ENCODE results near the gene CDK5RAP3. TPM values are rescaled to one million over a fixed set of nuclear protein-coding genes. Genes with fewer than 3 reads are reported as not detected.

CDK5RAP3 gene
- polyA plus RNA-seq, 1 of the 3 experiments (the other 2 are of a cell fraction): 208 TPM

DNA sequence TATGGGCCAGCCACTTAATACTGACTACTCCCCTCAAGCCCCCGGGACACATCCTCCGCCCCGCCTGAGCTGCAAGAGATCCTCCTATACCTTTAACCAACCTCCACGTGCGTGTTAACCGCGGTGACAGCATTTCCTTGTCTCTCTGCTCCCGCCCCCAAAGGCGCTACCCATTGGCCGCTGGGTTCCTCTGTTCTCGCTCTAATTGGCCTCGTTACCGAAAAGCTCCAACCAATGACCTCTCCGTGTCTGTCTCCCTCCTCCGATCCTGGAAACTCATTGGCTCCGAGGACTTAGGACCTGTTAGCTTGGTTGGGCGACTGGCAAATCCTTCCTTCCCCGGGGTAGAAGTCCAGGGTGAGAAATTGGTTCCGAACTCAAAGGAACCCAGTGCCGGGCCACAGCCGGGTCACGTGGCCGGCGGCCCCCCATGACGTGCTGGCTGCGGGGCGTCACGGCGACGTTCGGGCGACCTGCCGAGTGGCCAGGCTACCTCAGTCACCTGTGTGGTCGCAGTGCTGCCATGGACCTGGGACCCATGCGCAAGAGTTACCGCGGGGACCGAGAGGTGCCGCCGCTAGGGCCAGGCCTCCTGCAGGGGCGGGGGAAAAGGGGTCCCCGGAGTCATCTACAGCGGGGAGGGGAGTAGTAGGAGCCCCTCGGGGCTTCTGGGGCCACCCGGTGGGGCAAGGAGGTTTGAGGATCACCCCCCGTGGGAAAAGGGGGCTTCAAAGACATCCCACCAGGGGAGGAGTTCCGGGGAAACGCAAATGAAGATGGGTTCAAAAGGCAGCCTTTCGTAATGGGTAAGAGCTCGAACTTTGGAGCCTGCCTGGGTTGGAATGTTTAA, 29.4 kb upstream of the CDK5RAP3 start, which contains the start of gene PNPO:
TSS of gene PNPO (plus strand) at position 326 of the 850 bp plus-strand sequence. CDS start at position 431, 105 bp downstream.
- 3% methylated on average over 40 of the region's 50 CpGs for WGBS (ENCODE audit: low lambda C conversion rate)
- POLR2A ChIA-PET: interaction anchor here (0.6 to 1.7 kb wide), 14 partner anchors 9 to 101 kb away, joined by 3 to 8 read pairs (median 4); partner anchors contain the start of genes CDK5RAP3, PRR15L, SCRN2 and SP2
- TF ChIP-seq RFX5 (IDR thresholded peaks at IDR 0.05; ENCODE audit: low read length): peak; percentile 93
- TF ChIP-seq TAF1 (IDR thresholded peaks at IDR 0.05; ENCODE audit: borderline replicate concordance, low read depth, low read length): 0 out of 2 replicates have a peak, but pooled peaks have one; percentile 24
- TF ChIP-seq FOXJ3 (CRISPR knock-in tag; IDR thresholded peaks at IDR 0.05): no peak
- peak; percentile 89 for TF ChIP-seq SIN3A (IDR thresholded peaks at IDR 0.05; ENCODE audit: borderline replicate concordance, low read depth, low read length)
- TF ChIP-seq NFIC (IDR thresholded peaks at IDR 0.05; ENCODE audit: borderline replicate concordance): no peak
- no peak for TF ChIP-seq RXRA (IDR thresholded peaks at IDR 0.05; ENCODE audit: borderline replicate concordance, low read depth)
- TF ChIP-seq MEF2A (IDR thresholded peaks at IDR 0.05; ENCODE audit: borderline replicate concordance, low read depth): no peak
- TF ChIP-seq TCF12 (IDR thresholded peaks at IDR 0.05): peak; percentile 16; the same call in 1 of the 2 replicates
- TF ChIP-seq EZH2phosphoT487 (IDR thresholded peaks at IDR 0.05; ENCODE audit: borderline replicate concordance, low read depth): no peak
- TF ChIP-seq CHD2 (IDR thresholded peaks at IDR 0.05; ENCODE audit: low read length, partially characterized antibody): peak; percentile 93
- no peak for TF ChIP-seq SMC3 (IDR thresholded peaks at IDR 0.05; ENCODE audit: low read depth, low read length)
- peak; percentile 18; the same call in 1 of the 2 replicates for TF ChIP-seq NRF1 (IDR thresholded peaks at IDR 0.05; ENCODE audit: low read depth, low read length)
- no peak for TF ChIP-seq GATA2 (CRISPR knock-in tag; IDR thresholded peaks at IDR 0.05)
- peak; percentile 63; the same call in 1 of the 2 replicates for TF ChIP-seq YY1 (IDR thresholded peaks at IDR 0.05; ENCODE audit: low read depth)
- TF ChIP-seq, protein P1, sequence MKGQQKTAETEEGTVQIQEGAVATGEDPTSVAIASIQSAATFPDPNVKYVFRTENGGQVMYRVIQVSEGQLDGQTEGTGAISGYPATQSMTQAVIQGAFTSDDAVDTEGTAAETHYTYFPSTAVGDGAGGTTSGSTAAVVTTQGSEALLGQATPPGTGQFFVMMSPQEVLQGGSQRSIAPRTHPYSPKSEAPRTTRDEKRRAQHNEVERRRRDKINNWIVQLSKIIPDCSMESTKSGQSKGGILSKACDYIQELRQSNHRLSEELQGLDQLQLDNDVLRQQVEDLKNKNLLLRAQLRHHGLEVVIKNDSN (IDR thresholded peaks at IDR 0.05; ENCODE audit: borderline replicate concordance, low read depth): peak; percentile 91
- peak; percentile 100 for TF ChIP-seq MXI1 (IDR thresholded peaks at IDR 0.05; ENCODE audit: low read depth, low read length)
- TF ChIP-seq, protein P2, sequence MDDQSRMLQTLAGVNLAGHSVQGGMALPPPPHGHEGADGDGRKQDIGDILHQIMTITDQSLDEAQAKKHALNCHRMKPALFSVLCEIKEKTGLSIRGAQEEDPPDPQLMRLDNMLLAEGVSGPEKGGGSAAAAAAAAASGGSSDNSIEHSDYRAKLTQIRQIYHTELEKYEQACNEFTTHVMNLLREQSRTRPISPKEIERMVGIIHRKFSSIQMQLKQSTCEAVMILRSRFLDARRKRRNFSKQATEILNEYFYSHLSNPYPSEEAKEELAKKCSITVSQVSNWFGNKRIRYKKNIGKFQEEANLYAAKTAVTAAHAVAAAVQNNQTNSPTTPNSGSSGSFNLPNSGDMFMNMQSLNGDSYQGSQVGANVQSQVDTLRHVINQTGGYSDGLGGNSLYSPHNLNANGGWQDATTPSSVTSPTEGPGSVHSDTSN (IDR thresholded peaks at IDR 0.05): peak; percentile 78
- peak; percentile 59; the same call in 1 of the 2 replicates for TF ChIP-seq POLR2AphosphoS5 (IDR thresholded peaks at IDR 0.05; ENCODE audit: low read depth, low read length)
- TF ChIP-seq, protein P3, sequence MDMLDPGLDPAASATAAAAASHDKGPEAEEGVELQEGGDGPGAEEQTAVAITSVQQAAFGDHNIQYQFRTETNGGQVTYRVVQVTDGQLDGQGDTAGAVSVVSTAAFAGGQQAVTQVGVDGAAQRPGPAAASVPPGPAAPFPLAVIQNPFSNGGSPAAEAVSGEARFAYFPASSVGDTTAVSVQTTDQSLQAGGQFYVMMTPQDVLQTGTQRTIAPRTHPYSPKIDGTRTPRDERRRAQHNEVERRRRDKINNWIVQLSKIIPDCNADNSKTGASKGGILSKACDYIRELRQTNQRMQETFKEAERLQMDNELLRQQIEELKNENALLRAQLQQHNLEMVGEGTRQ (IDR thresholded peaks at IDR 0.05; ENCODE audit: borderline replicate concordance, low read depth, low read length): peak; percentile 43
- peak; percentile 66 for TF ChIP-seq GABPA (IDR thresholded peaks at IDR 0.05; ENCODE audit: low read depth)
- peak; percentile 89 for TF ChIP-seq ELF1 (IDR thresholded peaks at IDR 0.05)
- TF ChIP-seq, protein P4, sequence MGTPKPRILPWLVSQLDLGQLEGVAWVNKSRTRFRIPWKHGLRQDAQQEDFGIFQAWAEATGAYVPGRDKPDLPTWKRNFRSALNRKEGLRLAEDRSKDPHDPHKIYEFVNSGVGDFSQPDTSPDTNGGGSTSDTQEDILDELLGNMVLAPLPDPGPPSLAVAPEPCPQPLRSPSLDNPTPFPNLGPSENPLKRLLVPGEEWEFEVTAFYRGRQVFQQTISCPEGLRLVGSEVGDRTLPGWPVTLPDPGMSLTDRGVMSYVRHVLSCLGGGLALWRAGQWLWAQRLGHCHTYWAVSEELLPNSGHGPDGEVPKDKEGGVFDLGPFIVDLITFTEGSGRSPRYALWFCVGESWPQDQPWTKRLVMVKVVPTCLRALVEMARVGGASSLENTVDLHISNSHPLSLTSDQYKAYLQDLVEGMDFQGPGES (IDR thresholded peaks at IDR 0.05; ENCODE audit: low read depth, low read length): peak; percentile 97
- no peak for TF ChIP-seq RCOR1 (IDR thresholded peaks at IDR 0.05; ENCODE audit: low read length)
- TF ChIP-seq, protein P5, sequence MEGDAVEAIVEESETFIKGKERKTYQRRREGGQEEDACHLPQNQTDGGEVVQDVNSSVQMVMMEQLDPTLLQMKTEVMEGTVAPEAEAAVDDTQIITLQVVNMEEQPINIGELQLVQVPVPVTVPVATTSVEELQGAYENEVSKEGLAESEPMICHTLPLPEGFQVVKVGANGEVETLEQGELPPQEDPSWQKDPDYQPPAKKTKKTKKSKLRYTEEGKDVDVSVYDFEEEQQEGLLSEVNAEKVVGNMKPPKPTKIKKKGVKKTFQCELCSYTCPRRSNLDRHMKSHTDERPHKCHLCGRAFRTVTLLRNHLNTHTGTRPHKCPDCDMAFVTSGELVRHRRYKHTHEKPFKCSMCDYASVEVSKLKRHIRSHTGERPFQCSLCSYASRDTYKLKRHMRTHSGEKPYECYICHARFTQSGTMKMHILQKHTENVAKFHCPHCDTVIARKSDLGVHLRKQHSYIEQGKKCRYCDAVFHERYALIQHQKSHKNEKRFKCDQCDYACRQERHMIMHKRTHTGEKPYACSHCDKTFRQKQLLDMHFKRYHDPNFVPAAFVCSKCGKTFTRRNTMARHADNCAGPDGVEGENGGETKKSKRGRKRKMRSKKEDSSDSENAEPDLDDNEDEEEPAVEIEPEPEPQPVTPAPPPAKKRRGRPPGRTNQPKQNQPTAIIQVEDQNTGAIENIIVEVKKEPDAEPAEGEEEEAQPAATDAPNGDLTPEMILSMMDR (IDR thresholded peaks at IDR 0.05): no peak; the same call in 1 of the 2 replicates
- no peak for TF ChIP-seq FOXM1 (IDR thresholded peaks at IDR 0.05; ENCODE audit: low read depth)
- no peak for TF ChIP-seq JUND (IDR thresholded peaks at IDR 0.05)
- no peak for TF ChIP-seq FOSL2 (IDR thresholded peaks at IDR 0.05; ENCODE audit: borderline replicate concordance, low read depth)

More for the DNA sequence above, 29.4 kb upstream of the CDK5RAP3 start, which contains the start of gene PNPO:
- DNase-seq: peak; percentile 98
- Histone ChIP-seq H3K27me3 (ENCODE audit: insufficient read depth) (no peaks in the 10 kb centered on the region), H3K9me2 (no peaks in the 10 kb centered on the region), H3K4me1 (ENCODE audit: control insufficient read depth in 1 of 2, insufficient read depth in 2 of 2, low read depth in 1 of 2, low read length in 1 of 2) (peaks cover 6 to 17% of the 10 kb centered on the region in 2 experiments; a peak in 3 of 4 replicates), H2AFZ (ENCODE audit: low read depth) (peak within 1 kb of the TSS; percentile 92), H4K20me1 (ENCODE audit: insufficient read depth) (no peaks in the 10 kb centered on the region), H3K9me3 (no peaks in the 10 kb centered on the region), H3K79me2 (ENCODE audit: insufficient read depth) (peaks cover 13% of the 10 kb centered on the region; the same call in 1 of the 2 replicates), H3K4me3 (ENCODE audit: low read depth in 2 of 2, low read length in 1 of 2) (peak within 1 kb of the TSS; percentile 76 to 78), H3K4me2 (peak within 1 kb of the TSS; percentile 91), H3K9ac (peak within 1 kb of the TSS; percentile 69), H3F3A (replicated peaks; ENCODE audit: insufficient read depth) (peaks cover 5% of the 10 kb centered on the region), H3K36me3 (replicated peaks in 1 of 2; ENCODE audit: control insufficient read depth in 1 of 2, insufficient read depth in 2 of 2, low read length in 1 of 2) (peaks cover 0 to 20% of the 10 kb centered on the region in 2 experiments), H3K27ac (ENCODE audit: low read depth in 2 of 2, low read length in 1 of 2) (peak within 1 kb of the TSS in 1 of 2 experiments; percentile 73; a peak in 3 of 4 replicates)
- CTCF ChIA-PET: interaction anchor here (0.7 to 41.6 kb wide), 13 partner anchors 3 to 1287 kb away, joined by 3 to 1216 read pairs (median 8); partner anchors contain the start of genes CDK5RAP3, PNPO, PRR15L and SCRN2

Measured in SK-N-SH (cell line).